Nephron progenitor cell (in vitro differentiated cells): ENCODE data around the gene BSN.

Experiments
- DNase-seq: peaks from one replicate; pipeline ENCODE4 v3.0.0; 2021
- H3K27ac Mint-ChIP-seq: 2 replicates; pipeline ENCODE4 v1.8.0; 2021; ENCODE audit warnings: mild to moderate bottlenecking, moderate library complexity, mixed read lengths
- H3K27me3 Mint-ChIP-seq: 2 replicates; pipeline ENCODE4 v1.8.0; 2021; ENCODE audit warnings: mild to moderate bottlenecking, low read depth, mixed read lengths; ENCODE audit not compliant: poor library complexity
- H3K36me3 Mint-ChIP-seq: 2 replicates; pipeline ENCODE4 v1.8.0; 2021; ENCODE audit warnings: low read depth, mixed read lengths
- H3K4me1 Mint-ChIP-seq: 2 replicates; pipeline ENCODE4 v1.8.0; 2021; ENCODE audit warnings: mixed read lengths
- H3K4me3 Mint-ChIP-seq: 2 replicates; pipeline ENCODE4 v1.8.0; 2021; ENCODE audit warnings: mild to moderate bottlenecking, moderate library complexity, mixed read lengths
- H3K9me3 Mint-ChIP-seq: 2 replicates; pipeline ENCODE4 v1.8.0; 2021; ENCODE audit warnings: mild to moderate bottlenecking, moderate library complexity, mixed read lengths
- CTCF ChIP-seq: fragments of 200-600 bp; sonication (generic); IDR thresholded peaks from 2 replicates; pipeline ENCODE4 v1.5.0; 2021; ENCODE audit warnings: antibody characterized with exemption

Gene BSN

GRCh38 chr3:49641292-49641691, 87.0 kb downstream of the BSN start:
- H3K36me3 Mint-ChIP-seq, result no peaks in the 10 kb centered on the region
- no peaks in the 10 kb centered on the region for H3K4me1 Mint-ChIP-seq
- H3K4me3 Mint-ChIP-seq, result no peak overlapping the region
- peaks cover 17% of the 10 kb centered on the region for H3K27me3 Mint-ChIP-seq
- H3K27ac Mint-ChIP-seq, result no peak overlapping the region
- H3K9me3 Mint-ChIP-seq, result no peaks in the 10 kb centered on the region
- no peak for TF ChIP-seq CTCF
- no peak for DNase-seq

DNA sequence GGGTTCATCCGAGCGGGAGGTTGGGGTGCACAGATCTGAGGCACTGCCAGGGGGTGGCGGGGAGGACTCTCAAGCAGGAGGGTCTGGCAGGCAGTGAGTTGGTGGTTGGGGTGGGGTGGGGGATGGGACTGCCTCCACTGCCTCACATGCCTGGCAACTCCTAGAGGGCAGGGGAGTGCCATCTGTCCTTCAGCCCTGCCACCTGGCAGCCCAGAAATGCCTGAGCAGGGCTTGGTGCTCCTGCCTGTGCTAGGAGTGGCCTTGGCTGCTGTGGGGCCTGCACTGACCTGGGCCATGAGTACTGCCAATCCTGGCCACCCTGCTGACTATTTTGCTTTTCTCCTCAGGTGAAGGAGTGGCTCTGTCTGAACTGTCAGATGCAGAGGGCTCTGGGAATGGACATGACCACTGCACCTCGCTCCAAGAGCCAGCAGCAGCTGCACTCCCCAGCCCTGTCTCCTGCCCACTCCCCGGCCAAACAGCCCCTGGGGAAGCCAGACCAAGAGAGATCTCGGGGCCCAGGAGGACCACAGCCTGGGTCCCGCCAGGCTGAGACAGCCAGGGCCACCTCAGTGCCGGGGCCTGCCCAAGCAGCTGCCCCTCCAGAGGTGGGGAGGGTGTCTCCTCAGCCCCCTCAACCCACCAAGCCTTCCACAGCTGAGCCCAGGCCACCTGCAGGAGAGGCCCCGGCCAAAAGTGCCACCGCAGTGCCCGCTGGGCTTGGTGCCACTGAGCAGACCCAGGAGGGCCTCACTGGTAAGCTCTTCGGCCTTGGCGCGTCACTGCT, 87.8 kb downstream of the BSN start:
- H3K27me3 Mint-ChIP-seq, result peaks cover 12% of the 10 kb centered on the region
- no peak overlapping the region for H3K4me3 Mint-ChIP-seq
- no peak for DNase-seq
- no peaks in the 10 kb centered on the region for H3K4me1 Mint-ChIP-seq
- H3K27ac Mint-ChIP-seq, result no peak overlapping the region
- no peaks in the 10 kb centered on the region for H3K36me3 Mint-ChIP-seq
- no peak for TF ChIP-seq CTCF
- no peaks in the 10 kb centered on the region for H3K9me3 Mint-ChIP-seq

GRCh38 chr3:49642708-49643145, 88.5 kb downstream of the BSN start:
- Mint-ChIP-seq H3K27me3 (peaks cover 11% of the 10 kb centered on the region), H3K4me1 (peaks cover 6% of the 10 kb centered on the region), H3K36me3 (no peaks in the 10 kb centered on the region), H3K9me3 (no peaks in the 10 kb centered on the region), H3K27ac (no peak overlapping the region), H3K4me3 (no peak overlapping the region)
- TF ChIP-seq CTCF, result no peak
- DNase-seq, result no peak

DNA sequence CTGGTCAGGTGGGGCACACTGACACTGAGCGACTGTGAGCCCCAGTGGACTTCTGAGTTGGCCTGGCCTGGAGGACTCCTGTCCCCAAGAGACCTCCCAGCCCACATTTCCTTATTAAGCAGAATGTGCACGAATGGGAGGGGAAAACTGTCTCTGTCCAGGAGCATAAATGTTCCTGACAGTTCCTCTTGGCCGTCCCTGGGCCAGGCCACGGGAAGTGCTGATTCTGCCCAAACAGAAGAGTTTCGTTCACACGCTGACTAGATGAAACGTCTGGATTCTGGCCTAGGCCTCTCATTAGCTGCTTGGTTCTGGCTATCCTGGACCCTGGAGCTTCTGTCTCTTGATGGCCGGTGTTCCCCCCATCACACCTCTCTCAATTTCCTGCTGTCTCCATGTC, 90.4 kb downstream of the BSN start:
- H3K27me3 Mint-ChIP-seq, result peaks cover 11% of the 10 kb centered on the region
- no peak overlapping the region for H3K4me3 Mint-ChIP-seq

GRCh38 chr3:49646236-49646635, 92.0 kb downstream of the BSN start:
- H3K9me3 Mint-ChIP-seq, result no peaks in the 10 kb centered on the region
- no peaks in the 10 kb centered on the region for H3K36me3 Mint-ChIP-seq
- TF ChIP-seq CTCF, result no peak
- DNase-seq, result no peak
- peaks cover 8% of the 10 kb centered on the region for H3K27me3 Mint-ChIP-seq
- H3K4me1 Mint-ChIP-seq, result peaks cover 35% of the 10 kb centered on the region
- no peak overlapping the region for H3K4me3 Mint-ChIP-seq
- H3K27ac Mint-ChIP-seq, result no peak overlapping the region

More for the DNA sequence above, 90.4 kb downstream of the BSN start:
- Mint-ChIP-seq H3K9me3 (no peaks in the 10 kb centered on the region), H3K27ac (peak overlapping the region; percentile 80), H3K4me1 (peaks cover 20% of the 10 kb centered on the region), H3K36me3 (no peaks in the 10 kb centered on the region)
- no peak for TF ChIP-seq CTCF
- no peak for DNase-seq

DNA sequence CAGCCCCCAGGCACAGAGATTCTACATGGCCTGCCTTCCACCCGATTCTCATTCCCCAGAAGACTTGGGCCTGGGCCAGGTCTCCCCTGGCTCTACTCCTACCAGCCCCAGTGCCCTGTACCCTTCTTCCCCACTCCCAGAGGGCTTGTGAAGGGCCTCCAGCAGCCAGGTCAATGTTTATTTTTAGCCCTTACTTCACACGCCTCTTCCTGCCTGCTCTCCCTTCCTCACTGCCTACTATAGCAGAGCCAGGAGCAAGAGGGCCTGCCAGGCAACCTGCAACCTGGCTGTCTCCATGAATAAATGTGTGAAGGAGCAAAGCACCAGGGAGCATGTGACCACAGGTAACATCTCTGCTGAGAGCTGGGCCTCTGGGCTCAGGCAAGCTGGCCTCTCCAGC, 93.5 kb downstream of the BSN start:
- H3K4me3 Mint-ChIP-seq, result no peak overlapping the region
- no peak for TF ChIP-seq CTCF
- DNase-seq, result no peak
- no peak overlapping the region for H3K27ac Mint-ChIP-seq
- H3K36me3 Mint-ChIP-seq, result no peaks in the 10 kb centered on the region
- H3K4me1 Mint-ChIP-seq, result peaks cover 46% of the 10 kb centered on the region
- H3K27me3 Mint-ChIP-seq, result peaks cover 8% of the 10 kb centered on the region
- H3K9me3 Mint-ChIP-seq, result no peaks in the 10 kb centered on the region
